GM21576 (cell line): ENCODE results near the gene ANKRD37.

Experiments
- ATAC-seq: cut with Tn5 transposase; IDR thresholded peaks from one replicate; pipeline ENCODE4 v1.9.1; 2021; ENCODE audit warnings: mild to moderate bottlenecking, moderate library complexity; ENCODE audit not compliant: unreplicated experiment

The ANKRD37 gene

GRCh38 chr4:185379326-185380295, 17.0 kb upstream of the ANKRD37 start:
- ATAC-seq = no peak

DNA sequence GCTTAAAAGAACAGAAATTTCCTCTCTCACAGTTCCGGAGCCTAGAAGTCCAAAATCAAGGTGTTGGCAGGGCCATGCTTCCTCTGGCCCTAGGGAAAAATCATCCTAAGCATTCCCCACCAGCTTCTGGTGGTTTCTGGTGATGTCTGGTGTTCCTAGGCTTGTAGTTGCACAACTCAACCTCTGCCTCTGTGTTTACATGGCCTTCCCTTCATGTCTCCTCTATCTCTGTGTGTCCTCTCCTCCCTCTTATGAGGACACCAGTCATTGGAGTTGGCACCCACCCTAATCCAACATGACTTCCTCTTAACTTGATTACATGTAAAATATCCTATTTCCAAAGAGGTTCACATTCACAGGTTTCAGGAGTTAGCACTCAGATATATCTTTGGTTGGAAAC, 16.3 kb upstream of the ANKRD37 start:
- no peak for ATAC-seq

GRCh38 chr4:185381288-185382196, 15.1 kb upstream of the ANKRD37 start:
- no peak for ATAC-seq

- ATAC-seq = no peak
These were observed 13.9 kb upstream of the ANKRD37 start for GRCh38 chr4:185382754-185383153.

DNA sequence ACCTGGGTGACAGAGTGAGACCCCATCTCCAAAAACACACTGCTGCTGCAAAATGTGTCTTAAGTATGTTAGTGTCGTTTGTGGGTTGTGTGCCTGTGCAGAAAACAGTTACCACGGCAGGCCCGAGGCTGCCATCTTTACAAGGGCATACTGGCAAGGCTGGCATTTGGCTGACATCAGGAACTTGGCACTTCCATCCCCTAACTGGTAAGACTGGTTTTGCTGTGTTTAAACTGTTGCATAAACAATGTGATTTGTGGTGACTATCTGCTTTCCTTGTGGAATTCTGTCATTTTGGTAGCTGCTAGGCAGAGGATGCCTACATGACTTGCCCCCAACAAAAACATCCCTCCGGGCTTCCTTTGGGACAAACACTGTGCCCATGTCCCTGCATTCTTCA, 13.2 kb upstream of the ANKRD37 start:
- ATAC-seq = no peak

- ATAC-seq = no peak
These were observed 12.6 kb upstream of the ANKRD37 start for GRCh38 chr4:185384061-185384460.

DNA sequence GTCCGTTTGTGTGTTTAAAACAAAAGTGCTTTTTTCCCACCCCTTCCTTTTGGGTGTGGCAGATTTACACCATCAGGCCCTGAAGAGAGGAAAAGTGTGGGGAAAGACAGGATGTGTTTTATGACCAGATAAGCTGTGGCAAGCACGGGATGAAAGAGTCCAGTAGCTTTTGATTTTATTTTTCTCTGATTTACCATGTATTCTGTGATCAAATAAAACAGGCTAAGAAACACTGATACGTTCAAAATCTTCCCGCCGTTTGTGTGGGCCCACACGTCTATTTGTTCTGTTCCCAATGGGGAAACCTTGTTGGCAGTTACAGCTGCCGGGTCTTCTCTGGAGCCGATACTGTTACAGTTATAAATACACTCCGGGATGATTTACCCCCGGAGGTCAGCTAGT, 11.7 kb upstream of the ANKRD37 start:
- ATAC-seq = no peak

GRCh38 chr4:185387957-185388356, 8.7 kb upstream of the ANKRD37 start:
- no peak for ATAC-seq

DNA sequence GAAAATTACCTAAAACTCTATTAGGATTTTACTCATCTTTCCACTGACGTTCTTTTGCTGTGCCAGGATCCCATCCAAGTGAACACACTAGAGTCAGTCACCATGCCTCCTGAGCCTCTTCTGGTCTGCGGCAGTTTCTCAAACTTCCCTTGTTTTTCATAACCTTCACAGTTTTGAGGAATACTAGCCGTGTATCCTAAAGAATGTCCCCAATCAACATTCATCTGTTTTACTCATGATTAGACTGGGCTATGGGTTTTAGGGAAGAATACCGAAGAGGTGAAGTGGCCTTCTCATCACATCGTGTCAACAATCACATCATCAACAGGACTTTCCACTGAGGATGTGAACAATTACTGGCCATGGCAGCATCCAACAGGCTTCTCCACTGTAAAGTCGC, 5.7 kb upstream of the ANKRD37 start:
- no peak for ATAC-seq

DNA sequence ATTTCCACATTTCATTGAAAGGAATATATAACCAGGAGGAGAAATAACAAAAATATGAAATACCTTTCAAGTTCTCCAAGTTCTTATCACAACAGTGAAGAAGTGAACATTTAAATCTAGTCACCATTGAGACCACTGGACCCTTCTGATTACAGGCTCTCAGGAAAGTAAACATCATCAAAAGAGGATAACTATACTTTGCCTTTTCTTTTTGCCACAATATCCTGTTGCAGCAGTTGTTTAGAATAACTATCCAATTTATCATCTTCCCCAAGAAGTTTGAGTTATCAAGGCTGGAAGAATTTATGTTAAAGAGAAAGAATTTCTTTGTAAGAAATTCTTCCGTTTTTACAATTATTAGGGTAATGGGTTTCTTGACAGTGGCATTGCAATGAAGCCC, 4.5 kb upstream of the ANKRD37 start:
- no peak for ATAC-seq

DNA sequence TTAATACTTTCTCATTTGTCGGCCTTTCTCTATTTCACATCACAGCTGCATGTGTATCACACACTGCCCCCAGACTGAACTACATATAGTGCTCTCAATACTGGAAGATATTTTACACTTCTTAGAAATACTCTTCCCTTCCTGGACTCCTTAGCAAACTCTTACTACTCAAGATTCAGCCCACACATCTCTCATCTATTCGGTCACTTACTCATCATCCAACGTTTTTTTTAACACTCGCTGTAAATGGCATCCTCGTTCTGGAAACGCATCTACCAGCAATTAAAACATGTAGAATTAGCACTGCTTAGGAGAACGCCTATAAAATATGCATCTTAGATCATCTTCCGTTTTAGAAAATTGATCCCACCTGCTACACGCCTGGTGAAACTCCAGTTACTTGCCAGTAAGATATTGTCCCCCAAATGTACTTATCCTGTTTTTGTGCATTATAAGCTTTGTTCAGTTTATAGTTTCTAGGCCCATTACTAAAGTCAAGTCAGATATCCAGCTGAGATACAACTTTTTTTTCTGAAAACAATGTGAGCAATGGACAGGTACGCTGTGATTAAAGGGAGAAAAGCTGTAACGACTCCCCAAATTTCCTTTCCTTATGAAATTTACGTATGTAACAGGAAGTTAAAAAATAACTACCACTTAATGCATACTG, 1.9 kb upstream of the ANKRD37 start:
- no peak for ATAC-seq

DNA sequence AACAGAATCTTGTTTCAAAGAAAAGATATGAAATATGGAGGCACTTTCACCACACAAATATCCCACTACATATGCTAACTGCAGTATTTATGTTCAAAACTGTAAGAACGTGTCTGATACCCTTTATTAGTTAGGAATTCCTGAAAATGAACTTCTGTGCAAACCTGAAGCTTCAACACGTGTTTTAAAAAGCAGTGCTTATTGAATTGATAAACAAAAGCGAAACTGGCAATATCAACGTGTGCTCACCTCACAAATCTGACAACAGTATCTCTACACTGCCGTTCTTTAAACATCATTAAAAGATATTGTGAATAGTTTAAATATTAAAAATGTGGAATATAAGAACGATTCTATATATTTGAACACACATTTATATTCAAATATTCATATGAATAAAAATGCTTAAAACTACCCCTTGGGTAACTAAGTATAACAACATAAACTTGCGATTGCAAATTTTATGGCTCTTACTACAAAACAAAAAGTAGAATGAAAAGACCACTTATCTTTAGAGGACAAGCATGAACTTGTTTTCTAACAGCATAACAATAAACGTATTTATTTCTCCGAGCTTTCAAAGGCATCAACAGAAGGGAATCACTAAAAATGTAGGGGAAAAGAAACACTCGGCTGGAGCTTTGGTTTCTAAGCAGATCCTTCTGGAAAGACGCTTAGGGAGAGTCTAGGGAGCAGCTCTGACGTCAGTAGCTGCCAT, 1.2 kb upstream of the ANKRD37 start, which contains the start of gene LRP2BP:
Gene LRP2BP, minus strand, starts transcription at position 687 of the 718 bp plus-strand sequence. CDS start 17,738 bp downstream, outside the sequence.
- no peak for ATAC-seq

- peak; percentile 76 for ATAC-seq
These were observed 501 bp upstream of the ANKRD37 start for GRCh38 chr4:185395956-185396723.

DNA sequence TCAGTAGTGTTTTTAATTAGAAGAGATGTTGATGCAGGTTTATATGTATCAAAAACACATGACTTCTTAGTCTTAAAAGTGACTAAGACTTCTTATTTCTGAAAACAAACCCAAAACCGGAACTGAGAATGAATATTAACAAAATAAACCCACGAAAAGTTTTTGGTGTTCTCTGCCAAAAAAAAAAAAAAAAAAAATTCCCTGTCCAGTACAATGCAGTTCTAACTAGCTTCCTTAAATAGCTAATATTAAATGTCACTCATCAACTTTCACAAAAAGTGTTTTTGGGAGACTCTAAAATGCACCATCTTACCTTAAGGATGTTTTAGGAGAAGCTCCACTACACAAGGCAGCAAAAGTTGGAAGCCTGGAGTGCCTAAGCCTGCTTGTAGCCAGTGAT, 2.0 kb downstream of the ANKRD37 start:
- ATAC-seq = no peak

GRCh38 chr4:185399466-185399865, 2.8 kb downstream of the ANKRD37 start:
- no peak for ATAC-seq

GRCh38 chr4:185404031-185404430, 7.4 kb downstream of the ANKRD37 start:
- no peak for ATAC-seq

DNA sequence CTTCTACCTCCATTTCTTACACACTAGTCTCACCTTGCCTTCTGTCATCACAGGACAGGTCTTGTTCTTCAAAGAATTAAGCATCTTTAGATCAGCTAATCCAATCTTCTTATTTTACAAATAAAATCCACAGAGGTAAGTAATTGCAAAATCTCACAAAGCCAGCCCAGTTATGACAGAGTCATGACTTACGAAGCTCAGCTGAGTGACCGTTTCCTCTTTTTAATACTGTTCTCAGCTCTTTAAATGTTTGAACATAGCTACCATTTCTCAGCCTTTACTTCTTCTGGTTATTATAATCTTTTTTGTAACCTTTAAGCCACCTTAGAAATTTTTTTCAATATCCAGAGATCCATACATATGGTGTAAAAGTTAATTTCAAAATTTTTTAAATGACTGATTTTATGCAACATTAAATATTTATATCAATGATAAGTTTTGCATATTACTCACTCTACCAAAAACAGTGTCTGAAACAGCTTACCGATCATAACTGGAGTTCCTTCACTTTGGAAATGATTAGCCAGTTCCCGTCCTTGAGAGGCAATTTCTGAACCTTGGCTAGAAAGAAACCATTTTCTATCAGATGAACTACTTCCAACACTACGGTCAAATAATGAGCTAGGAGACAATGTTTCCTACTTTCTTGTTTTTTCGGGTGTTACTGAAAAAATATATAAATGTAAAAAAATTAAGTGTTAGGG, 8.8 kb downstream of the ANKRD37 start:
- peak; percentile 44 for ATAC-seq

DNA sequence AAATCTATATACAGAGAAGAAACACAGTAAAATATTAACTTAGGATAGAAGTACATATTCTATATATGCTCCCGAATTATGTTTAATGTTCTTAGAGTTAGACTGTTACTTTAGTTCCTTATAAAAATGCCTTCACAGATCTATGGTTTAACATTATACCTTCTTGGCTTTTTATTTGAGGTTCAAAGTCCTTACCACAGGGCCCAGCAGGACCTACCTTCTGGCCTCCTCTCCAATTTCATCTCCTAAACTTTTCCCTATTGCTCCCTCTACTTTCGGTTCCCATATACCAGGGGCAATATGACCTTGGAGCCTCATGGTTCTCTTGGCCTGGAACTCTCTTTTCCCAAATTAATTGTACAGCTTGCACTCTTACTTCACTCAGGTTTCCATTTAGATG, 11.8 kb downstream of the ANKRD37 start:
- ATAC-seq = no peak

GRCh38 chr4:185411849-185412248, 15.2 kb downstream of the ANKRD37 start:
- no peak for ATAC-seq
